Body of pancreas (tissue), 4 donors: ENCODE data around the gene TULP4.

Experiments
- POLR2A ChIP-seq, 3 donors: fragments of 450-650 bp; IDR thresholded peaks; one replicate each; pipeline ENCODE4 v1.6.1; 2016; ENCODE audit warnings: antibody characterized with exemption in 3 of 3, mild to moderate bottlenecking in 2 of 3
- TF ChIP-seq, protein P1 (sequence below), 7 experiments: fragments of 450-650 bp in 4 of 7; fragments of 200-600 bp in 3 of 7; sonication (generic) in 3 of 7; IDR thresholded peaks; one replicate each; pipeline ENCODE4 v1.5.1; 2016 to 2019; ENCODE audit warnings: antibody characterized with exemption in 7 of 7

- TF ChIP-seq, protein P1, sequence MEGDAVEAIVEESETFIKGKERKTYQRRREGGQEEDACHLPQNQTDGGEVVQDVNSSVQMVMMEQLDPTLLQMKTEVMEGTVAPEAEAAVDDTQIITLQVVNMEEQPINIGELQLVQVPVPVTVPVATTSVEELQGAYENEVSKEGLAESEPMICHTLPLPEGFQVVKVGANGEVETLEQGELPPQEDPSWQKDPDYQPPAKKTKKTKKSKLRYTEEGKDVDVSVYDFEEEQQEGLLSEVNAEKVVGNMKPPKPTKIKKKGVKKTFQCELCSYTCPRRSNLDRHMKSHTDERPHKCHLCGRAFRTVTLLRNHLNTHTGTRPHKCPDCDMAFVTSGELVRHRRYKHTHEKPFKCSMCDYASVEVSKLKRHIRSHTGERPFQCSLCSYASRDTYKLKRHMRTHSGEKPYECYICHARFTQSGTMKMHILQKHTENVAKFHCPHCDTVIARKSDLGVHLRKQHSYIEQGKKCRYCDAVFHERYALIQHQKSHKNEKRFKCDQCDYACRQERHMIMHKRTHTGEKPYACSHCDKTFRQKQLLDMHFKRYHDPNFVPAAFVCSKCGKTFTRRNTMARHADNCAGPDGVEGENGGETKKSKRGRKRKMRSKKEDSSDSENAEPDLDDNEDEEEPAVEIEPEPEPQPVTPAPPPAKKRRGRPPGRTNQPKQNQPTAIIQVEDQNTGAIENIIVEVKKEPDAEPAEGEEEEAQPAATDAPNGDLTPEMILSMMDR (IDR thresholded peaks at IDR 0.05) = no peak
- no peak for TF ChIP-seq POLR2A (IDR thresholded peaks at IDR 0.05)
These were observed 107.2 kb downstream of the TULP4 start for GRCh38 chr6:158419339-158419909.
